Lower leg skin (tissue), 4 donors: Measurements from ENCODE around the gene THSD4. TPM values are rescaled to one million over a fixed set of nuclear protein-coding genes. Genes with fewer than 3 reads are reported as not detected.

Experiments used
- DNase-seq, 2 donors: peaks; one replicate each; pipeline ENCODE4 v3.0.0-alpha.2; 2019; ENCODE audit warnings: low spot score in 2 of 2
- H3K4me3 ChIP-seq: fragments of 200-600 bp; sonication (generic); 2 replicates; pipeline ENCODE4 v1.5.1; 2017; ENCODE audit warnings: mild to moderate bottlenecking, low read depth; ENCODE audit not compliant: poor library complexity, severe bottlenecking
- CTCF ChIP-seq, 3 donors: fragments of 450-650 bp; IDR thresholded peaks; one replicate each; pipeline ENCODE4 v1.5.1; 2016; ENCODE audit warnings: antibody characterized with exemption in 3 of 3, mild to moderate bottlenecking in 3 of 3, moderate library complexity in 2 of 3
- POLR2A ChIP-seq, 2 donors: fragments of 450-650 bp; IDR thresholded peaks; one replicate each; pipeline ENCODE4 v1.6.1; 2016 to 2017; ENCODE audit warnings: antibody characterized with exemption in 2 of 2, mild to moderate bottlenecking in 1 of 2, moderate library complexity in 1 of 2
- WGBS, 2 donors: methylation state at CpG; one replicate each; pipeline ENCODE4 v1.1.5; 2018; 5-methylcytosine and 5-hydroxymethylcytosine counted together
- intact Hi-C: fragments of 100-400 bp; cut with DNase I; formaldehyde crosslinking; loops from one replicate; pipeline ENCODE4 v1.15.0; 2023; ENCODE audit warnings: low total_unique reads
- total RNA-seq, 4 donors: library from RNA; depleted of rRNA; stranded (reverse); fragments of >200 nt; gene quantifications; one replicate each; pipeline ENCODE4 v1.1.0, GENCODE V29; 2016

Gene THSD4
- total RNA-seq, 4 donors from 2014 or later, result 9.3 to 39.2 (median 32.8) TPM

DNA sequence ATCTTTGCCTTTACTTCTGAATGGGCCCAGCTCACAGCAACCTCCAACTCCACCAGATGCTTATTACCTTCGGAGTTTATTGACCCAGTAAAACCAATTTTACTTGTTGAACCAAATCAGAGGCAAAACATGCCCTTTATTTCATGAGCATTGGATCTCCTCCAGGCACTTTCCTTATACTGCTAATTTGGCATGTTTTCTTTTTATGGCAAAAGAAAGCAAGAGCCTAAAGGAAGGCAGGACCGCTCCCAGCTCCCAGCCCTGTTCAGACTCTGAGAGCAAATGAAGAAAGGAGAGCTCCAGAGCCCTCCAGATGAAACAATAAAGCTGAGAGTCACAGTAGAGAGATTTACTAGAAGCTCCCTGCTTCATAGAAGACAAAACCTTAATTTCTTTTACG is 613.6 kb downstream of the THSD4 start:
- intact Hi-C loops, result loop anchor here (5.0 kb wide), 1 partner anchor 282 kb away; no protein-coding TSS in a partner anchor
- TF ChIP-seq CTCF (IDR thresholded peaks at IDR 0.05) (no peak), POLR2A (IDR thresholded peaks at IDR 0.05) (no peak)
- WGBS, 2 donors, result 54 to 67% methylated on average over 3 of the region's 3 CpGs
- H3K4me3 ChIP-seq, result no peak overlapping the region
- DNase-seq, result no peak

DNA sequence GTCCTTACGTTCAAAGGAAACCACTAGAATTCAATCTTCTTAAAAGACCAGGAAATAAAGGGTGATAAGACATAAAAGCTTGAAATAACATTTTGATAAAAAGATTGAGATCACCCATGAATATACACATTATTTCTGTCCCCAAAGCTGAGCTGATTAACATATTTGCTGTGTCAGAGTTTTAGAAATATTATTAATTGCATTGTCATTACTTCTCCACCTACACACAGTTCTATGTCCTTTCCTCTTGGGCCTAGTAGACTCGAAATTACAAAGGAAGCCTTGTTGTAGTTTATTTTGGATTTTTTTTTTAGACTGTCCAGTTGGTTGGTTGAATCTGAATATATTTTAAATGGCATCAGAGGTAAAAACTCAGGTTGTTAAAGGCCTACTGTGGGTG is 614.0 kb downstream of the THSD4 start:
- DNase-seq, result no peak
- 44 to 58% methylated on average over 2 of the region's 2 CpGs for WGBS, 2 donors
- intact Hi-C loops, result loop anchor here (5.0 kb wide), 1 partner anchor 282 kb away; no protein-coding TSS in a partner anchor
- no peak for TF ChIP-seq CTCF (IDR thresholded peaks at IDR 0.05)
- TF ChIP-seq POLR2A (IDR thresholded peaks at IDR 0.05), result no peak
- H3K4me3 ChIP-seq, result no peak overlapping the region

DNA sequence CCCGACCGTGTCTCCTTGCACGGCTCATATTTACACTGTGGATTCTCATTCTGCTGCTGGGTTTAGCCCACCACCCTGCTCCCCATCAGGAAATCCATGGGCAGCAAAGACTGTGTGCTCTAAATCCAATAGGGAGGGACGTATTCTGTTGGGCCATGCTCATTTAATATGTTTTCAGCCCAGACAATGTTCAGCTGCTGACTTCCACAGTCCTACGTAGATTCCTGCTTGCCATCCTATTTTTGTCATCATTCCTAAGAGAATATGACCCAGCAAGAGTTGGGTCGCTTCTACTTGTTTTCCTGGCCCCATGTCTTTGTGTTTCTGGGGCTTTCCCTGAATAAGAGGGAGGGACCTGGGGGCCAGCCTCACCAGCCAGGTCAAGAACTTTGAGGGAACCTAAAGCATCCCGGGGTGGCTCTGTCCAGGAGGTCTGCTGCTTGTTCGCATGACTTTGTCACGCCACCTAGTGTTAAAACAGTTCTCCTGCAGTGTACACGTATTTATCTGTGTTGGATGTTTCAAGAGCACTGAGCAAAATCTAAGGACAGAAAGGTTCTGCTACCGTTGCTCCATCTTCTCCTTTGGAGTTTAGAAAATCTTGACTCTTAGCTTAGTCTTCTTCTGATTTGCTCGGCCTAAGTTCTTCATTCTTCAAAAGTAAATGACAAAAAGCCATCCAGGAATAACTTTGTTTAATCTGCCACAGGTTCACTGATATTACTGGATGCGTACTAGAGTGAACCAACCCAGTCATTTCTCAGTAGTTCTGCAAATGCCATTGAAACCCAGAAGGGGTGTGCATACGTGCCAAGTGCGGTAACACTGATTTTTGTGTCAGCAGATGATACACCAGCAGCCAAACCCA is 615.2 kb downstream of the THSD4 start:
- TF ChIP-seq CTCF (IDR thresholded peaks at IDR 0.05) (peak in 1 of 3 donors; percentile 39), POLR2A (IDR thresholded peaks at IDR 0.05) (no peak)
- peak in 1 of 2 donors; percentile 44 for DNase-seq
- intact Hi-C loops, result no loop called here
- H3K4me3 ChIP-seq, result no peak overlapping the region
- 39 to 44% methylated on average over 15 of the region's 15 CpGs for WGBS, 2 donors

DNA sequence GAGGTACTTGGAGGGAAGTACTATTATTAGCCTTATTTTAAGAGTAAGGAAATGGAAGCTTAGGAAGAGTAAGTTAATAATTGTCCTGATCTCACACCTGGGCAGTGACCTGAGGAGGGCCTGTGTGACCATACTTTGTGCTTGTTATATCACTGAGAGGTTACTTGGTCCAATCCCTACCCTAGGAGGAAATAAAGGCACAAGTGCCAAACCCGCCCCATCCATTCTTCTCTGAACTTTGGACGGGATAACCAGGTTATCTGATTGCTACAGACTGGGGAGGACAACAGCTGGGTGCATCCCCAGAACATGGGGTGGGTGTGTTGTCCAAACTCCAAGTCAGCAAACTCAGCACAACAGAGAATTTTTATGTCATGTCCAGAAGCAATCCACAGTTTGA is 617.4 kb downstream of the THSD4 start:
- DNase-seq, result no peak
- H3K4me3 ChIP-seq, result no peak overlapping the region
- TF ChIP-seq POLR2A (IDR thresholded peaks at IDR 0.05), result no peak
- no peak for TF ChIP-seq CTCF (IDR thresholded peaks at IDR 0.05)
- intact Hi-C loops, result no loop called here
- 82 to 83% methylated on average over 2 of the region's 2 CpGs for WGBS, 2 donors

DNA sequence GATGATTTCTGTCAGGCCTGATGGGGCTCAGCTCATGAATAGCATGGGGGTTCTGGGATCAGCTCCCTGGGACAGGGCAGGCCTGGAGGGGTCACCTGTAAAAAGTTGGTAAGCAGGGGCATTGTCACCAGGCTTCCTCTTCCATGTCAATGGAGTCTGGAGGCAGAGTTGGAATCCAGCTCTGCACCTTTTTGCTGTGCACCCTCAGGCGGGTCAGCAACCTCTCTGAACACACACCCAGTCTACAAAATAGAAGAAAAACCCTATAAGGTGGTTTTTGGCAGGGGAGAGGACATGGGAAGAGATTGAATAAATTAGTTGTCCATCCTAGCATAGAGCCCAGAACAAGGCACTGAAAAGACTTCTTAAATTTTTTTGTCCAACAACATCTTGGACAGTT is 617.9 kb downstream of the THSD4 start:
- no peak overlapping the region for H3K4me3 ChIP-seq
- no peak for TF ChIP-seq POLR2A (IDR thresholded peaks at IDR 0.05)
- no peak for TF ChIP-seq CTCF (IDR thresholded peaks at IDR 0.05)
- WGBS, 2 donors, result 85 to 95% methylated on average over 1 of the region's 1 CpG
- no peak for DNase-seq
- intact Hi-C loops, result no loop called here
